Body of pancreas (tissue), 4 donors: ENCODE measurements around the gene TSSK2.

Experiments used
- CTCF ChIP-seq, 7 experiments: fragments of 450-650 bp in 4 of 7; fragments of 200-600 bp in 3 of 7; sonication (generic) in 3 of 7; IDR thresholded peaks; one replicate each; pipeline ENCODE4 v1.5.1; 2016 to 2019; ENCODE audit warnings: antibody characterized with exemption in 7 of 7
- POLR2A ChIP-seq, 3 donors: fragments of 450-650 bp; IDR thresholded peaks; one replicate each; pipeline ENCODE4 v1.6.1; 2016; ENCODE audit warnings: antibody characterized with exemption in 3 of 3, mild to moderate bottlenecking in 2 of 3

DNA sequence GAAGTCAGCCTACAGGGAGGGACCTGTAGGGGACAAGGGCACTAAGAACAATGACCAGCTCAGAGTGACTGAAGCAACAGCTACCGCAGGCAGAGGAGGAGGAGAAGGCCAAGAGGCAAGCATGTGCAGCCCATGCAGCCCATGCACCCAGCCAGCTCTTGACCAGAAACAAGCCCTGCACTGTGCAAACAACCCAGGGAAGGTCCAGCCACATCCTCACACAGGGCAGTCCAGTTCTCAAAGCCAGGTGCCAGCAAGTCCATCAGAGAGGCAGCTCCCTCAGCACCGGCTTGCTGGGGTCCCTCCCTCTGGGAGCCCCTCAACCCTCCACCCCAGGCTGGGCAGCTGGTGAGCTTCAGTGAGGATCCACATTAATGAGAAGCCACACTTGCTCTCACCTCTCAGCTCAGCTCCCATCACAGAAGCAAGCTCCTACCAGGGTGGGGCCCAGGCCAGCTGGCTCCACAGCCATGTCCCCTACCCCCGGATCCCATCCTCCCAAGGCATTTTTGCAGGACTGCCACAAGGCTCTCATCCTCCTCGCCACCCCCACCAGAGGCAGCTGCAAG is 16.0 kb upstream of the TSSK2 start:
- TF ChIP-seq CTCF (IDR thresholded peaks at IDR 0.05): no peak
- TF ChIP-seq POLR2A (IDR thresholded peaks at IDR 0.05): no peak
